Adrenal gland (tissue), 12 donors: ENCODE data around the gene SOX1. TPM values are rescaled to one million over a fixed set of nuclear protein-coding genes. Genes with fewer than 3 reads are reported as not detected.

Source experiments
- DNase-seq, 7 donors: peaks; one replicate each; pipeline ENCODE4 v3.0.0-alpha.2; 2019 to 2020
- H3K27ac ChIP-seq, 5 donors: fragments of 200-600 bp; sonication (generic) in 4 of 5; 1 replicate in 3 of 5; 2 replicates in 2 of 5; pipeline versions ENCODE4 v1.5.1 to v1.8.0; 2016 to 2020; ENCODE audit warnings: mild to moderate bottlenecking in 1 of 5
- H3K27me3 ChIP-seq: fragments of 200-600 bp; 2 replicates; pipeline ENCODE4 v1.8.0; 2021
- H3K36me3 ChIP-seq, 2 donors: fragments of 200-600 bp; replicated peaks in 1 of 2; 1 replicate in 1 of 2; 2 replicates in 1 of 2; pipeline versions ENCODE4 v1.5.1 to v1.8.0; 2018 to 2022
- H3K4me1 ChIP-seq, 2 donors: fragments of 200-600 bp; replicated peaks in 1 of 2; 1 replicate in 1 of 2; 2 replicates in 1 of 2; pipeline versions ENCODE4 v1.5.1 to v1.8.0; 2018 to 2021
- H3K4me3 ChIP-seq, 4 donors: fragments of 200-600 bp; sonication (generic) in 3 of 4; one replicate each; pipeline ENCODE4 v1.5.1; 2016 to 2018
- H3K9me3 ChIP-seq, 3 donors: fragments of 200-600 bp; sonication (generic) in 1 of 3; replicated peaks in 1 of 3; 1 replicate in 2 of 3; 2 replicates in 1 of 3; pipeline versions ENCODE4 v1.5.1 to v1.8.0; 2016 to 2021
- POLR2A ChIP-seq, 2 donors: fragments of 450-650 bp; IDR thresholded peaks; one replicate each; pipeline ENCODE4 v1.6.1; 2017; ENCODE audit warnings: antibody characterized with exemption in 2 of 2, mild to moderate bottlenecking in 2 of 2, moderate library complexity in 1 of 2
- whole genome bisulfite sequencing, 4 donors: extraction: QIAGEN DNeasy Blood & Tissue Kit in 2 of 4; methylation state at CpG; one replicate each; pipeline versions ENCODE4 v1.1.5 to v1.1.7; 2013 to 2017; 5-methylcytosine and 5-hydroxymethylcytosine counted together
- intact Hi-C, 2 donors: fragments of 100-400 bp; cut with DNase I; formaldehyde crosslinking; loops; one replicate each; pipeline versions ENCODE4 v1.14.1 to v1.15.0; 2022 to 2023
- polyA plus RNA-seq, 3 donors: library from polyadenylated mRNA; stranded (reverse); fragments of 200-250 nt in 2 of 3; fragments of 350-450 nt in 1 of 3; fragmentation: Illumina TruSeq in 1 of 3; extraction: RNeasy Lipid Tissue Mini Kit (QIAGEN cat#74804) in 1 of 3; gene quantifications; one replicate each; pipeline ENCODE4 v1.2.3, GENCODE V29; 2013 to 2014
- total RNA-seq, 9 donors: library from RNA; depleted of rRNA in 4 of 9; stranded (reverse); fragments of >200 nt in 4 of 9; fragments of 120-200 nt in 1 of 9; fragmentation: NEBNext Ultra II Directional in 1 of 9; extraction: Animal tissue kit (Norgen Biotek cat#: 25700) in 1 of 9; gene quantifications; one replicate each; pipeline versions ENCODE4 v1.1.0 to v1.2.4, GENCODE V29; 2013 to 2023
- TF ChIP-seq, protein P1 (sequence below), 6 experiments: fragments of 450-650 bp in 4 of 6; fragments of 200-600 bp in 2 of 6; sonication (generic) in 1 of 6; IDR thresholded peaks; 1 replicate in 5 of 6; 2 replicates in 1 of 6; pipeline versions ENCODE4 v1.5.1 to v1.8.0; 2016 to 2021; ENCODE audit warnings: antibody characterized with exemption in 6 of 6, mild to moderate bottlenecking in 2 of 6, moderate library complexity in 1 of 6
- donor health status: healthy with polysubstance abuse.
- donor health status: Bipolar disorder and iron deficiency.
- donor health status: DM: yes; HTN: yes; CAD: no.
- donor health status: DM: no; HTN: no; CAD: no.
- donor health status: DM: no; HTN: no; CAD: no.
- donor health status: DM: yes; HTN: yes; CAD: no.

The SOX1 gene
- total and polyA plus RNA-seq, 12 donors, result not detected

DNA sequence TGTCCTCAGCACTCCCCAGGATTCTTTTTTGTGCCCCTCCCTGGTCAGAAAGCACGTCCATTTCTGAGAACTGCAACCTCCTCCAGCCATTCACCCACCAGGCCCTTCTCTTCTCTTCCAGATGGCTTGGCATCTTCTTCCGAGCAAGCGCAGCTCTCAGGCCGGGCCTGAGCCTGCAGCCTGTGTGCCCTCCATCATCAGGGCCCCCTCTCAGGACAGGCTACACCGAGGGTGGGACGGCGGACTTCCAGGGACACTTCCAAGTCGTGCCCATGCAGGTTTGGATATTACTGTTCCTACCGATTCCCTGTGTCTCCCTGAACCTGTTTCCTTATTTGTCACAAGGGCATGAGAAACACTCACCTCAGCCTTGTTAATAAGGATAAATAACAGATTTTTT lies 28.4 kb downstream of the SOX1 start:
- H3K36me3 ChIP-seq, result no peaks in the 10 kb centered on the region
- 71 to 81% (median 76%) methylated on average over 9 of the region's 9 CpGs for WGBS, 4 donors
- no peak overlapping the region for H3K27ac ChIP-seq
- no peaks in the 10 kb centered on the region for H3K27me3 ChIP-seq
- no peak overlapping the region for H3K4me3 ChIP-seq
- intact Hi-C loops, result no loop called here
- TF ChIP-seq, protein P1, sequence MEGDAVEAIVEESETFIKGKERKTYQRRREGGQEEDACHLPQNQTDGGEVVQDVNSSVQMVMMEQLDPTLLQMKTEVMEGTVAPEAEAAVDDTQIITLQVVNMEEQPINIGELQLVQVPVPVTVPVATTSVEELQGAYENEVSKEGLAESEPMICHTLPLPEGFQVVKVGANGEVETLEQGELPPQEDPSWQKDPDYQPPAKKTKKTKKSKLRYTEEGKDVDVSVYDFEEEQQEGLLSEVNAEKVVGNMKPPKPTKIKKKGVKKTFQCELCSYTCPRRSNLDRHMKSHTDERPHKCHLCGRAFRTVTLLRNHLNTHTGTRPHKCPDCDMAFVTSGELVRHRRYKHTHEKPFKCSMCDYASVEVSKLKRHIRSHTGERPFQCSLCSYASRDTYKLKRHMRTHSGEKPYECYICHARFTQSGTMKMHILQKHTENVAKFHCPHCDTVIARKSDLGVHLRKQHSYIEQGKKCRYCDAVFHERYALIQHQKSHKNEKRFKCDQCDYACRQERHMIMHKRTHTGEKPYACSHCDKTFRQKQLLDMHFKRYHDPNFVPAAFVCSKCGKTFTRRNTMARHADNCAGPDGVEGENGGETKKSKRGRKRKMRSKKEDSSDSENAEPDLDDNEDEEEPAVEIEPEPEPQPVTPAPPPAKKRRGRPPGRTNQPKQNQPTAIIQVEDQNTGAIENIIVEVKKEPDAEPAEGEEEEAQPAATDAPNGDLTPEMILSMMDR (IDR thresholded peaks at IDR 0.05), result no peak
- no peak for TF ChIP-seq POLR2A (IDR thresholded peaks at IDR 0.05)
- DNase-seq, result no peak
- H3K4me1 ChIP-seq, result no peaks in the 10 kb centered on the region
- no peaks in the 10 kb centered on the region for H3K9me3 ChIP-seq

DNA sequence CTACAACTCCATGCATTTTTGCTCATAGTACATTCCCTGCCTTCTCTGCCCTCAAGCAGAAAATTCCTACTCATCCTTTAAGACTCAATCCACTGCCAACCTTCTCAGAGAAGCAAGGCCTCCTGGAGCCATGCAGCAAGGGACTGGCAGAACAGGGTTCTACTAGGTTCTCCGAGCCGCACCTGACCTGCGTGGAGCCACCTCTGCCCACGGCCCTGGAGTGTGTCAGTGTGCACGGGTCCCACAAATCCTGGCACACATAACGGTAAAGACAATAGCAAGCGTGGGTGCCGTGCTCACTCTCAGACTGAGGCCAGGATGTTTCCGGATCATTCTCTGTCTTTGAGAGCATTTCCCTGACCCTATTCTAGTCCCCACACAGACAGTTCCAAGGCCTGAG lies 30.0 kb downstream of the SOX1 start:
- Histone ChIP-seq H3K9me3 (no peaks in the 10 kb centered on the region), H3K4me1 (no peaks in the 10 kb centered on the region), H3K36me3 (no peaks in the 10 kb centered on the region), H3K27ac (no peak overlapping the region), H3K27me3 (no peaks in the 10 kb centered on the region), H3K4me3 (no peak overlapping the region)
- 85 to 93% (median 88%) methylated on average over 6 to 9 of the region's 9 CpGs for WGBS, 4 donors
- TF ChIP-seq, protein P1 (IDR thresholded peaks at IDR 0.05), result no peak
- no peak for TF ChIP-seq POLR2A (IDR thresholded peaks at IDR 0.05)
- intact Hi-C loops, result no loop called here
- DNase-seq, result no peak

DNA sequence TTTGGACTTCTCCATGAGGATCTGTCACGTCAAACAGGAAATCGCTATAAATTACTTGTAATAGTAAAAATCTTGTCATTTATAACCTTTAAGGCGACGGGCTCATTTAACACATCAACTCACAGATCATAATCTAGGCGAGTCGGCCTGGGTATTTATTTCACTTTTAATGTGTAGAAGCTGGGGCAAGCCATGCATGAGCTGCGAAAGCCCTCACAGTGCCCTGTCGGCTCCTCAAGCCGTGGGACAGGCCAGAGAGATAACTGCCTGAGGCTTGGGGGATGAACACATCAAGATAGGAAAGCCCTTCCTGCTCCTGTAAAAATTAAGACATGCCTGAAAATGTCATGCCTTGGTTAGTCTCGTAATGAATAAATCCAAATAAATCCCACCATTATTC lies 30.8 kb downstream of the SOX1 start:
- no peaks in the 10 kb centered on the region for H3K4me1 ChIP-seq
- intact Hi-C loops, result no loop called here

DNA sequence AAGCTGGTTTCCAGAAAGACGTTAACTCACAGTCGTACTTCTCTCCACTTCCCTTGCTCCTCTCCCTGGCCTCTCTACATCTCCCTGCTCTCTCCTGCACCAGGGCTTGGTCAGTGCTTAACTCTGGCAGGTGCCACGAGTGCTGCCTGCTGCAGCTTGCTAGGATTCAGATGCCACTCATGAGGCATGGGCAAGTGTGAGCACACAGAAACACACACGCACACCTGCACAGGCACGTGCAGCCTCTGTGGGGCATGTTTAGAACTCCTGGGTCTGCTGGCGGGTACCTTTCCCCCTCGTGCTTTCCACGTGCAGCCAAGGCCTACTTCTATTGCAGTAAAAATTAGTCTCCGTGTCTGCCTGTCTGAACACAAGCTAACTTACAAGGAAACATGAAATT lies 31.8 kb downstream of the SOX1 start:
- H3K4me1 ChIP-seq, result no peaks in the 10 kb centered on the region
- no peak for TF ChIP-seq POLR2A (IDR thresholded peaks at IDR 0.05)
- TF ChIP-seq, protein P1 (IDR thresholded peaks at IDR 0.05), result no peak
- no peak for DNase-seq
- intact Hi-C loops, result no loop called here
- no peak overlapping the region for H3K27ac ChIP-seq
- no peaks in the 10 kb centered on the region for H3K36me3 ChIP-seq
- H3K4me3 ChIP-seq, result no peak overlapping the region
- H3K27me3 ChIP-seq, result peaks cover 17% of the 10 kb centered on the region
- no peaks in the 10 kb centered on the region for H3K9me3 ChIP-seq
- WGBS, 4 donors, result 54 to 68% (median 63%) methylated on average over 7 to 9 of the region's 9 CpGs

More for the DNA sequence above, 30.8 kb downstream of the SOX1 start:
- H3K27ac ChIP-seq, result no peak overlapping the region
- H3K36me3 ChIP-seq, result no peaks in the 10 kb centered on the region
- no peak for DNase-seq
- H3K4me3 ChIP-seq, result no peak overlapping the region
- H3K27me3 ChIP-seq, result peaks cover 8% of the 10 kb centered on the region
- TF ChIP-seq, protein P1 (IDR thresholded peaks at IDR 0.05), result no peak
- TF ChIP-seq POLR2A (IDR thresholded peaks at IDR 0.05), result no peak
- 54 to 67% (median 65%) methylated on average over 10 of the region's 10 CpGs for WGBS, 4 donors
- H3K9me3 ChIP-seq, result no peaks in the 10 kb centered on the region
